CD4-positive, alpha-beta T cell treated with Interferon alpha-2 for 1 hour (primary cell): ENCODE data around the gene ZNF548.
"Not testable (repeated sequence)": the region's sequence is repeated elsewhere in the genome, so short reads cannot be mapped to it uniquely, and the experiment has no call there.

Source experiments
- DNase-seq, 2 donors: peaks; one replicate each; pipeline ENCODE4 v3.0.0-alpha.2; 2020 to 2022

ZNF548 gene

DNA sequence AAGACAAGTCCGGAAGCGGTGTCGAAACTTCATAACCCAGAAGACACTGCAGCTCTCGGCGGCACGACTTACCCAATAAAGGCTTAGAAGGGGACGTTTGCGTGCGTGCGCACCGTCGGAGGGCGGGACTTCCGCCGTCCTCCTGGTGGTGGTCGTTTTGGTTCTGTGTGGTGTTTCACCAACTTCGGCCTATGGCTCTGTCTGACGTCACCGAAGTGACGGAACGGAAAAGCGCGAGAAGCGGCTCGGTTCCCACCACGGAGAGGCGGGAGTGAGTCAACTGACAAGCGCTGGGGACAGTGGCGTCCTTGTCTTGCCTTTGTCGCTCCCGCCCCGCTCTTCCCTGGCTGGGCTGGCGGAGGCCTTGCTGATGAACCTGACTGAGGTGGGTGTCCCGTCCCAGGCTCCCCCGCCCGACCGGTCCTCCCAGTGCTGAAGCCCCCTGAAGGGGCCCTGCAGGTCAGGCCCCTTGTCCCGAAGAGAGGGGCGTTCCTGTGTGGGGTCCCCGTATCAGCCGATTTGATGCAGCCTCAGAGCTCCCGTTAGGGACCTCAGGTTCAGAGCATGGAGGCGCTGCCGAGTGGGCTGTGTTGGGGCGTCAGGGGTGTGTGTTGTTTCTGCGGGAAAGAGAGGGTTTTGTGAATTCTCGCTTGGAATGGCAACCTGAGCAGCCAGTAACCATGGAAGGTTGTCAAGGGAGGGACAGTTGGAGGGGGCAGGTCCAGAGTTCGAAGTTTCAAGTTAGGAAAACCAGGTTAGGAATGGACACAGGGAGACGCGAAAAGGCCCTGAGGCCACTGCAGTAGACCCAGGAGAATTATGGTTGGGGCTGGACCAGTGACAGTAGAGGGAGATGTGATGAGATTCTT lies at the start of gene ZNF548:
ZNF548 (plus strand) TSS at position 125 of the 869 bp plus-strand sequence; CDS start at position 371, 246 bp downstream.
- DNase-seq, result peak; percentile 98

DNA sequence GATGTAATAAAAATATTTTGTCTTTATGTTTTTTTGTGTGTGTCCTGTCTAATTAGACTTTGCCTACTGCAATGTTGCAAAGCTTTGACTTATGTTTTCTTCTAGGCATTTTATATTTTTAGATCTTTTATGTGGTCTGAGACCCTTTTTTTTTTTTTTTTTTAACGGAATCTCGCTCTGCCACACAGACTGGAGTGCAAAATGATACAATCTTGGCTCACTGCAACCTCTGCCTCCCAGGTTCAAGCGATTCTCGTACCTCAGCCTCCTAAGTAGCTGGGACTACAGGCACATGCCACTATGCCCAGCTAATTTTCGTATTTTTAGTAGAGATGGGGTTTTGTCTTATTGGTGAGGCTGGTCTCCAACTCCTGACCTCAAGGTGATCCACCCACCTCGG lies 47.1 kb upstream of the ZNF548 start:
- DNase-seq, result no peak

DNA sequence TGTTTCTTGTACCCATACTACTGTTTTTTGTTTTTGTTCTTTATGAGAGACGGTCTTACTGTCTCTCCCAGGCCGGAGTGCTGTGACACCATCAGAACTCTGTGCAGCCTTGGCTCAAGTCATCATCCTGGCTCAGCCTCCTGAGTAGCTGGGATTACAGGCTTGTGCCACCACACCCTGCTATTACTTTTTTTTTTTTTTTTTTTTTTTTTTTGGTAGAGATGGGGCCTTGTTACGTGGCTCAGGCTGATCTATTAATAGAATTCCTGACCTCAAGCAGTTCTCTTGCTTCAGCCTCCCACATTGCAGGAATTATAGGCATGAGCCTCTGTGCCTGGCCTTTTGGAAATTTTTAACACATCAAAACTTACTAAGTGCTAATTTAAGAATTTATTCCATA lies 41.5 kb upstream of the ZNF548 start:
- no peak for DNase-seq

DNA sequence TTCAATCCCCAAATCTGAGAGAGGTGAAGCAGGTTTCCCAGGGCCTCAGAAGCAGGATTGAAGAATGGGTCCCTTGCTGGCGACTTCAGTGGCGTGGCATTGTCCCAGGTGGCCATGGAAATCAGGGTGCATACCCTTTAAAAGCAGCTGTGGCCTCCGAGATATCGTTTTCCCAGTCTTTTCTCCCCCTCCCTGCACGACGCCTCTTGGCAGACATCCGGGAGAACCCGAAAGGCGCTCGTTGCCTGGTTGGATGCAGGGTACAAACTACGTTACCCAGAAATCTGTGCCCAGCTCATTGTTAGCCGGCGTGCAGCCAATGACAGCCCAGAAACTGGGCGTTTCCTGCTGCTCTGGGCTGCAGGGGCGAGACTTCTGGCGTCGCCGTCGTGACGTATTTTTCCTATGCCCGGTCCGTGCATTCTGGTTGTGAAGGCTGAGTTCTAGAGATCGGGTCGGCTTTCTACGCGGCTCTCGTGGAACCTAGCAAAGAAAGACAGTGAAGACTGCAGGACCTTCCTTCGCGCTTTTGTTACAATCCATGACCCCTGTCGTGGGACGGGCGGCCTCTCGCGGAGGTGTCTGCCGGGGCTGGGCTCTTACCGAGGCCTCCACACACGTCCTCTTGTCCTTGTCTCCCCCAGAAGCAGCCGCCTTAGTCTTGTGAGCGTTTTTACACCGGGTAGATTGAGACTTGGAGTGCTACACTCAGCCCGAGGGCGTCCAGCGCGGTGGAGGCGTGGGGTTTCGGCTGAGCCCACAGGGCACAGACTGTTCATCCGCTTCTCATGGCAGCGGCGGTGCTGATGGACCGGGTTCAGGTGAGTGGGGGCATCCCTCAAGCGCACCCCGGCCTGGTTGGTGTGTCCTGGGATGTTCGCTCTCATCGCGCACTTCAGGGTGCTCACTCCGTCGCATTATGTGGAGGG lies 38.5 kb upstream of the ZNF548 start, which contains the start of gene ZNF304:
ZNF304 (plus strand) TSS at position 395 of the 929 bp plus-strand sequence; CDS start at position 789, 394 bp downstream.
- DNase-seq, result peak; percentile 86 to 89

DNA sequence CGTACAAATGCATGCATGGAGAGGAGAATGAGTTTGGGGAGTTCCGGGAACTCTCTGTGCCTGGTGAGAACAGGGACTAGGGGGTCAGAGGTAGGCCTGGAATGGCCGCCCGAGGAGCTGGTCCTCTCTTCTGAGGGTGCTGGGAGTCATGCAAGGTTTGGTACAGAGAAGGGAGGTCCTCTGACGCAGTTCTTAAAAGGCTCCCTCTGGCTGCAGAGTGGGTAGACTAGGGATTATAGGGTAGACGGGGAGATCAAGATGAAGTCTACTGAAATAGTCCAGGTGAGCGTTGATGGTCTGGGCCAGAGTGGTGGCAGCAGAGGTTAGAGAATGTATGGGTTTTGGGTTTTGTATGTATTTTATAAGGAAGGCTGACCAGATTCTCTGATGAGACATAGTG lies 37.8 kb upstream of the ZNF548 start:
- no peak for DNase-seq

DNA sequence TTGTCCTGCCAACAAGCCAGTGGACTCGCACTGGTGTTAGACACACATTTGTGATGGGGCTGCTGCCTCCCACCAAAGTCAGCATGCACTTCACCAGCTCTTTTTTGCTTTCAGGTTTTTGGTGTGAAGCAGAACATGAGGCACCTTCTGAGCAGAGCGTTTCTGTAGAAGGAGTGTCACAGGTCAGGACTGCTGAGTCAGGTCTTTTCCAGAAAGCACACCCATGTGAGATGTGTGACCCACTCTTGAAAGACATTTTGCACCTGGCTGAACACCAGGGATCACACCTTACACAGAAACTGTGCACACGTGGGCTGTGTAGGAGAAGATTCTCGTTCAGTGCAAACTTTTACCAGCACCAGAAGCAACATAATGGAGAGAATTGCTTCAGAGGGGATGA lies 33.7 kb upstream of the ZNF548 start:
- DNase-seq, result no peak

DNA sequence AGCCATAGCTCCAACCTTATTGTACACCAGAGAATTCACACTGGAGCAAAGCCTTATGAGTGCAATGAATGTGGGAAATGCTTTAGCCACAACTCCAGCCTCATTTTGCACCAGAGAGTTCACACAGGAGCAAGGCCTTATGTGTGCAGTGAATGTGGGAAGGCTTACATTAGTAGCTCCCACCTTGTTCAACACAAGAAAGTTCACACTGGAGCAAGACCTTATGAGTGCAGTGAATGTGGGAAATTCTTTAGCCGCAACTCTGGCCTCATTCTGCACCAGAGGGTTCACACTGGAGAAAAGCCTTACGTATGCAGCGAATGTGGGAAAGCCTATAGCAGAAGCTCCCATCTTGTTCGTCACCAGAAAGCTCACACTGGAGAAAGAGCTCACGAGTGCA lies 32.2 kb upstream of the ZNF548 start:
- DNase-seq, result no peak

DNA sequence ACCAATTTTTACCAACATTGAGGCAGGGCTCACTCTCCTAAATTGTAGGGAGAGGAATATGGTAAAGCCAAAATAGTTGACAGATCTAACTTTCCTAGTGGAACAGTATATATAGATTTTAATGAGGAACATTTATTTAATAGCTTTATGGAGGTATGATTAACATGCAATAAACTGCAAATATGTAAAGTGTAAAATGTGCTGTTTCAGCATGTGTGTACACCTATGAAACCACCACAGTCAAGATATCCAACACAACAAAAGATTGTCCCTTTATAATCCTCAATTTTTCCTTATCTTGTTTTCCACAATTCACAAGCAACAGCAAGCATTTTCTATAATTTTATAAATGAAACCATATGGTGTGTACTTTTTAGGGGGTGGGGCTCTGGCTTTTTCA lies 30.4 kb upstream of the ZNF548 start:
- no peak for DNase-seq

DNA sequence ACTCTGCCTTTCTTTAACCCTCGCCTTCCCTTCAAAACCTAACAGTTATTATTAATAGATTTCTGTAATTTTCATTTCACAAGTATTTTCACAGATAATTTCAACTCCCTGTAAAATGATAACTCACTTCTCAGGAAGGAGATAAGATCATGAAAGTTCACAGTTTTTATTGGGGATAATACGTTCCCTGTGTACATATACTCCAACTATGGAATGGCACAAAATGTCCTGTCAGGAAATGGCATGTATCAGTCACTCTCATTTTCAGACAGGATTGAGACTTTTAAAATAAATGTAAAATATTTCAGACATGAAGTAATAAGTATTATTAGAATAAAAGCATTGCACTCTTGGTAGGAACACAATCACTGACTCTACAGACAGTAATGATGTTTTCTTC lies 27.2 kb upstream of the ZNF548 start:
- no peak for DNase-seq

DNA sequence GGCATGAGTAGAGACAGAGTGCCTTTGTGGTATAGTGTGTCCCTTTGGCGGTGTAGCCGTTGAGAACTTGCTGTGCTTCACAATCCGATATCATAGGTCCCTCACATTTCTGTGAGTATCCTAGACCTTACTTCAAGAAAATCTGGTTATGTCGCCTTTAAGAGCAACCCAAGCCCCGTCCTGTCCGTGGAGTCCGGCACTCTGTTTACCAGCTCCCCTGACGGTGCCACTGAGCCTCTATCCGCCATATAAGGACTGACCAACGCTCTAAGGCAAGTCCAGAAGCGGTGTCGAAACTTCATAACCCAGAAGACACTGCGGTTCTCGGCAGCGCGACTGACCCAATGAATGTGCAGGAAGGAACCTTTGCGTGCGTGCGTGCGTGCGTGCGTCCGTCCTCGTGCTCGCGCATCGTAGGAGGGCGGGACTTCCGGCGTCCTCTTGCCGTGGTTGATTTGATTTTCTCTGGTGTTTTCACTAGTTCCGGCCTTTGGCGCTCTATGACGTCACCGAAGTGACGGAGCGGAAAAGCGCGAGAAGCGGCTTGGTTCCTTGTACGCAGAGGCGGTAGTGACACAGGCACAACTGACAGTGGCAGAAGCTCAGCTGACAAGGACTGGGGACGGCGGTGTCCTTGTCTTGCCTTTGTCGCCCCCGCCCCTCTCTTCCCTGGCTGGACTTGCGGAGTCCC lies 26.5 kb upstream of the ZNF548 start, which contains the start of the genes TRAPPC2B and ZNF547:
TRAPPC2B (plus strand) TSS at position 555 of the 691 bp plus-strand sequence. CDS start 1,283 bp downstream, outside the sequence.
ZNF547 (plus strand) TSS at position 555 of the 691 bp plus-strand sequence. CDS start 5,005 bp downstream, outside the sequence.
- peak; percentile 99 for DNase-seq

DNA sequence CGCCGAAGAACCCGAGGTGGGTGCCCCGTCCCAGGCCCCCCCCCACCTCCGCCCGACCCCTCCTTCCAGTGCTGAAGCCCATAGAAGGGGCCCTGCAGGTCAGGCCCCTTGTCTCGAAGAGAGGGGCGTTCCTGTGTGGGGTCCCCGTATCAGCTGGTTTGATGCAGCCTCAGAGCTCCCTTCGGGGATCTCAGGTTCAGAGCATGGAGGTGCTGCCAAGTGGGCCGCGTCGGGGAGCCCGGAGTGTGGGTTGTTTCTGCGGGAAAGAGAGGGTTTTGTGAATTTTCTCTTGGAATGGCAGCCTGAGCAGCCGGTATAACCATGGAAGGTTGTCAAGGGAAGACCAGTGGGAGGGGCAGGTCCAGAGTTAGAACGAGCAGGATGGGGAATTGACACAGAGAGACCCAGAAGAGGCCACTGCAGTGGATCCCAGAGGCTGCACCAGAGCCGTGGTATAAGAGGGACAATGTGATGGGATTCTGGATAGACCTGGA lies 25.9 kb upstream of the ZNF548 start:
- DNase-seq, result no peak

DNA sequence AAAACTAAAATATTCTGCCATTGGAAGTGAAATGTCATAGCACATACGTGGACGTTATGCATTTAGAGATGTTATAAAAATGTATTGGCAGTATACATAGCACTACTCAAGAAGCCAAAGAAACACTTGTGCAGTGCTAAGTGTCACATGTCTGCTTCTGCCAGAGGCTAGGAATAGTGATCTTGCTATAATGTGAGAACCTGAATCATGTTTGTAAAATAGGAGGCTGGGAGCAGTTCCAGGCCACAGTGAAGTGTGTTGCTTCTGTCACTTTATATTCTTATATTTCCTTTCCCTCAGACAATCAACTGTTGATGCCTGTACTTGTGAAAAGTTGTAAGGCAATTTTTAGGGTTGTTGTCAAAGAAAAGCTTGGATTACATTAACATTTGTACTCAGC lies 22.9 kb upstream of the ZNF548 start:
- DNase-seq, result no peak

DNA sequence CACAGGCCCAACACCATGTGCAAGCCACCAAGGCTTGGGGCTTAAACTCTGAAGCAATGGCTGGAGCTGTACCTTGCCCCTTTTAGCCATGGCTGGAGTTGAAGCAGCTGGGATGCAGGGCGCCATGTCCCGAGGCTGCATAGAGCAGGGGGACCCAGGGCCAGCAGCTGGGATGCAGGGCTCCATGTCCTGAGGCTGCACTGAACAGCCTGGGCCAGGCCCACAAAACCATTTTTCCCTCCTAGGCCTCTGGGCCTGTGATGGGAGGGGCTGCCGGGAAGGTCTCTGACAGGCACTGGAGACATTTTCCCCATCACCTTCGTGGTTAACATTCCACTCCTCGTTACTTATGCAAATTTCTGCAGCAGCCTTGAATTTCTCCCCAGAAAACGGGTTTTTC lies 15.5 kb upstream of the ZNF548 start:
- no peak for DNase-seq

DNA sequence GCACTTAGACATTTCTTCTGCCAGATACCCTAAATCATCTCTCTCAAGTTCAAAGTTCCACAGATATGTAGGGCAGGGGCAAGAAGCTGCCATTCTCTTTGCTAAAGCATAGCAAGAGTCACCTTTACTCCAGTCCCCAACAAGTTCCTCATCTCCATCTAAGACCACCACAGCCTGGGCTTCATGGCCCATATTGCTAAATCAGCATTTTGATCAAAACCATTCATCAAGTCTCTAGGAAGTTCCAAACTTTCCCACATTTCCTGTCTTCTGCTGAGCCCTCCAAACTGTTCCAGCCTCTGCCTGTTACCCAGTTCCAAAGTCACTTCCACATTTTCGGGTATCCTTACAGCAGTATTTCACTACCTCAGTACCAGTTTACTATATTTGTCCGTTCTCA lies 15.0 kb upstream of the ZNF548 start:
- not testable (repeated sequence) for DNase-seq

DNA sequence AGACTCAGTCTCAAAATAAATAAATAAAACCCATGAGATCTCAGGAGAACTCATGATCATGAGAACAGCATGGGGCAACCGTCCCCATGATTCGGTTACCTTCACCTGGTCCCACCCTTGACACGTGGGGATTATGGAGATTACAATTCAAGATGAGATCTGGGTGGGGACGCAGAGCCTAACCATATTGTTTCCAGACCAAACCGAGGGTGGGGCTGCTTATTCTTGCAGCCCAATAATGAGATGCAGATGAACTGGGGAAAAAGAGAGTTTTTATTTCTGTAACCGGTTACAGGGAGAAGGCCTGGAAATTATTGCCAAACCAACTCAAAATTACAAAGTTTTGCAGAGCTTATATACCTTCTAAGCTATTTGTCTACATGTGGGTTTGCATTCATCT lies 13.5 kb upstream of the ZNF548 start:
- no peak for DNase-seq

DNA sequence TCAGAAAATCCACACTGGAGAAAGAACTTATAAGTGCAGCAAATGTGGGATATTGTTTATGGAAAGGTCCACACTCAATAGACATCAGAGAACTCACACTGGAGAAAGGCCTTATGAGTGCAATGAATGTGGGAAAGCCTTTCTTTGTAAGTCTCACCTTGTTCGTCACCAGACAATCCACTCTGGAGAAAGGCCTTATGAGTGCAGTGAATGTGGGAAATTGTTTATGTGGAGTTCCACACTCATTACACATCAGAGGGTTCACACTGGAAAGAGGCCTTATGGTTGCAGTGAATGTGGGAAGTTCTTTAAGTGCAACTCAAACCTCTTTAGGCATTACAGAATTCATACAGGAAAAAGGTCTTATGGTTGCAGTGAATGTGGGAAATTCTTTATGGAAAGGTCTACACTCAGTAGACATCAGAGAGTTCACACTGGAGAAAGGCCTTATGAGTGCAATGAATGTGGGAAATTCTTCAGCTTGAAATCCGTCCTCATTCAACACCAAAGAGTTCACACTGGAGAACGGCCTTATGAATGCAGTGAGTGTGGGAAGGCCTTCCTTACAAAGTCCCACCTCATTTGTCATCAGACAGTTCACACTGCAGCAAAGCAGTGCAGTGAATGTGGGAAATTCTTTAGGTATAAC lies 12.0 kb upstream of the ZNF548 start:
- no peak for DNase-seq

DNA sequence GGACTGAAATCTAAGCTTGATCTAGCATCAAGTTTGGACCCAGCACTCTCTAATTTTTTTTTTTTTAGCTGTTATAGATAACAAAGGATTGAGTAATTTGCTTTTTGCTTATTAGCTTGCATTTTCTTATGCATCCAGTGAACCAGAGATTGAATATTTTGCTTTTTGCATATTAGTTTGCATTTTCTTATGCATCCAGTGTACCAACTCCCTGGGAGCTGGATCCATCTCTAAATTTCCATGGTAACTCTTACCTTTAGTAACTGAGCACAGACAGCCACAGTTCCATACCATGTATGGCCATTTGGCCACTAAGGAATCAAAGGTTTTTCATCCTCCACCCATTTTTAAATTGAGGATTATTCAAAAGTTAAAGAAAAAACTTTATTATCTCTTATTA lies 8.7 kb upstream of the ZNF548 start:
- DNase-seq, result no peak

DNA sequence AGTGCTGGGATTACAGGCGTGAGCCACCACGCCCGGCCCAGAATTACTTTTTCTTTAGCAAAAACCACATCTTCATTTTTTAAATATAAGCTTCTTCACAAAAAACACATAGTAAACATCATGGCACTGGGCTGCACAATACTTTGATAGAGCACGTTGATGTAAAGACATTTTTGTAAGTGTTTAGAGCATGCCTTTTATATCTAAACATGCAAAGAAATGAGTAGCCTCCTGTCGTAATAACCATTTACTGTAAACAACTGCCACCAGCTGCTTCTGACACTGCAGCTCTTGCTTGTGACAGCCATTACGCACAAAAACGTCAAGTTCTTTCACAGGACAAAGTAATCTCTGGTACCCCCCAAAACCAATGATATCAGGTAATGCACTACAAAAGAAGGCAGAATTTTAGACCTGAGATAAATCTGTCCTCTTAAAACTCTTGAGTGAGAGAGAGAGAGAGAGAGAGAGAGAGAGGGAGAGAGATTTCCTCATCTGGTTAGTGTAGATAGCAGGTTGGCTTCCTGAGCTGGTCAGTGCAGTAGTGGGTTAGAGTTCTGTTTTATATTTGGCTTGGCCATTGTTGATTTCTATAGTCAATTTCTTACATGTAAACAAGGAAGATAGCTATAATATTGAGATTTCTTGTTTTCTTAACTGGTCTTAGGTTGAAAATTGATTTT lies 6.7 kb upstream of the ZNF548 start:
- DNase-seq, result no peak

DNA sequence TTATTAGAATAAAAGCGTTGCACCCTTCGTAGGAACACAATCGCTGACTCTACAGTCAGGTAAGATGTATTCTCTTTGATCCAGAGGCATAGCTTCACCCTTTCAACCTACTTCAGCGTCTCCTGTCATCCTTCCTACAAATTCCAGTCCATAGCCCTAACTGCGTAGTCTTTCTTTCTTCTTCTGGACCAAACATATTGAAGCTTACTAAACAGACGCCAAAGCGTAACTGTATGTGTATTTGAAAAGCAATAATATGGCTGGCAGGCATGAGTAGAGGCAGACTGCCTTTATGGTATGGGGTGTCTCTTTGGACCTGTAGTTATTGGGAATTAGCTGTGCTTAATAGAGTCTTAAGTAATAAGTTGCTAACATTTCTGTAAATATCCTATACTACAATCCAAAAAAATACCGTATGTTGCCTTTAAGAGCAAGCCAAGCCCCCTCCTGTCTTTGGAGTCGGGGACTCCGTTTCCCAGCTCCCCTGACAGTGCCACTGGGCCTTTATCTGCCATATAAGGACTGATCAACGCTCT lies 392 bp upstream of the ZNF548 start:
- no peak for DNase-seq

DNA sequence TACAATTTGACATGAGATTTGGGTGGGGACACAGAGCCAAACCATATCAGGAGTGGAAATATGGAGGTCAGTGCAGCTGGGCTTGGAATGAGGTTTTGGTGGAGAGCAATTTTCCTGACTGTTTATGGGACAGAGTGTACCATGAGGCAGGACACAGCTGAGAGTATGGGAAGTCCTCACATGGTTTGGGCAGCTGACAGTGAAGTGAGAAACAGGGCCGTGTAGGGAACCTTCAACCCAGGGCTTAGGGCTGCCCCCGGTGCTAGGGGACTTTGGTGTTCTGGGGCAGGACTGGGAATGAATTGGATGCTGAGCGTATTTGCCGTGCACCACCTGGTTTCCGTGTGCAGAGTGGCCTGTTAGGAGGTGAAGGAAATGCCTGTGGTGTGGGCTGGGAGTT lies 6.1 kb downstream of the ZNF548 start:
- DNase-seq, result no peak

DNA sequence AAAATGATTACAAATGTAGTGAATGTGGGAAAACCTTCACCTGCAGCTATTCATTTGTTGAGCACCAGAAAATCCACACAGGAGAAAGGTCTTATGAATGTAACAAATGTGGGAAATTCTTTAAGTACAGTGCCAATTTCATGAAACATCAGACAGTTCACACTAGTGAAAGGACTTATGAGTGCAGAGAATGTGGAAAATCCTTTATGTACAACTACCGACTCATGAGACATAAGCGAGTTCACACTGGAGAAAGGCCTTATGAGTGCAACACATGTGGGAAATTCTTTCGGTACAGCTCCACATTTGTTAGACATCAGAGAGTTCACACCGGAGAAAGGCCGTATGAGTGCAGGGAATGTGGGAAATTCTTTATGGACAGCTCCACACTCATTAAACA lies 9.2 kb downstream of the ZNF548 start:
- no peak for DNase-seq
